IPS-NIHi11 (cell line): ENCODE measurements around the gene TADA2B.
"Not testable (repeated sequence)": the region's sequence is repeated elsewhere in the genome, so short reads cannot be mapped to it uniquely, and the experiment has no call there.

Experiments used
- DNase-seq: peaks from one replicate; pipeline ENCODE4 v3.0.0; 2012; ENCODE audit warnings: mixed read lengths, low spot score

TADA2B gene

DNA sequence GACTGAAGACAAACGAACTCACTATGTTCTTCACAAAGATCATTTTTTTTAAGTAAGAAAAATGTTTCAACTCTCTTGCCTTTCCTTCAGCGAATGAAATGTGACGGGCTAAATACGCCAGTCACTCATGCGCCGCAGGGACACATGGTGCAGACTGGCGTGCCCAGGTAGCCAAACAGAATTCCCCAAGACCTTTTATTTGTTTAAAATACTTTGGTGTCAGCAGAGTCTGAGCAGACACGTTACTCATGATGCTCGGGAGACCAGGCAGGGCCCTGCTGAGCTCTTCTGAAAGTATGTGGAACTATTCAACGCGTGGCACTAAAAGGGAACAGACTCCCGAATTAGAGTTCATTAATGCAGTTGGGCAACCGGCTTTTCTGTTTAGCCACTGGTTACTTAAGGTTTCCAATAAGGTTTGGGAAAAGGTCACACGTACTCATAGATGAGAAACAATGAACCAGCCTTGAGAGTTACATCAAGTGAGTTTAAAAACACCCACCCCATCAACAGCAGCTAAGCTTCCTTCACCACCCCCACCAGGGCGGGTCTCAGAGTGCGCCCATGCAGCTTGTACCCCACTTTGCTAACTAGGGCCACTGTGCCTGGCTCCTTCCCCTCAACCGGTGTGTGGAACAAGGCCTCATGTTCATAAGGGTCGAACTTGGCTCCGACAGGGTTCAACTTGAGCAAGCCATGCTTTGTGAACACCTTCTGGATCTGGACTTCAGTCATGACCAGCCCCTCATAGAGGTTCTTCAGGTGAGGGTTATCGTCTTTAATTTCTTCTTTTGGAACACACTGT lies 17.4 kb downstream of the TADA2B start:
- no peak for DNase-seq

DNA sequence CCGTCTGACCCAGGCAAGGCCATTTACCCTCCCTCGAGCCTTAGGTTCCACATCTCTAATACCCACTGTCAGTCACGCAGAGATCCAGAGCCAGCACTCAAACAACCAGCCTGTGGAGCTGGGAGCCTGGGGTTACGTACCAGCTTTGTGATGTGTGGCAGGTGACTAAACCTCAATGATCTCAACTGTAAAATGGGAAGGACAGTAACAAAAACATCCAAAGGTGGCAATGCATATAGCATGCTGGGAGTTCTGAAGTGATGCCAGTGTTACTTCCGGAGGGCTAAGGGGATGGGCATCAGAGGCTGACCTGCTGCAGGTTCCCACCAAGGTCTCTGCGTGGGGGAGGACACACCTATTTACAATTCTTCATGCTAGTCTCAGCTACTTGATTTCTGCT lies 18.6 kb downstream of the TADA2B start:
- no peak for DNase-seq

DNA sequence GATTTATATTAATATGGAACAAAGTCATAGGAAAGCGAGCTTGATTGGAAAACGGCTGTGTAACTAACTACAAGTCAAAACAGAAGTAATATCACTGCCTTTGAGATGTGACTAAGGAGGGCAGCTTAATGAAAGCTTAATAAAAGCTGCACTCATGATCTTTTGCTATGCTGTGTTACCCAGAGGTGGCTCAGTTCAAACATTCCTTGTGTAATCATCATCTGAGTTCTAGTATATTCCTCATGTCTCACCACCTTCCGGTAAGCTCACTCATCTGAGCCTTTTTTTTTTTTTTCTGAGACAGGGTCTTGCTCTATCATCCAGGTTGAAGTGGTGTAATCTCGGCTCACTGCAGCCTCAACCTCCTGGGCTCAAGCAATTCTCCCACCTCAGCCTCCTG lies 19.6 kb downstream of the TADA2B start:
- DNase-seq, result no peak

DNA sequence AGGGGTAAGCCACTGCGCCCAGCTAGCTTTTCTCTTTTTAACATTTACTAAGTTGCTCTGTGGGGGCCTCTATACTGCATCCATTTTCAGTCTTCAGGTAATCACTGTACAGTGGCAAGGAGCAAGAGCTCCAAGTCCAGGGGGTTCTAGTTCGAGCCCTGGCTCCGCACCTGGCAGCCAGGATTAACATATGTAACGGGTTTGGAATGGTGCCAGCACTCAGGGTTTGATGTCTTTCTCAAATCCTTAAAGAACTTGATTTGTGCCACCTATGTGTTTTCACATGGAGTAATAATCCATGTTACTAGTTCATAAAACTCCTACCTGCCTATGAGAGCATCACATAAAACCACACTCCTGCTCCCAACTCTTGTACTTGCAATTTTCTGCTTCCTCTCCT lies 20.2 kb downstream of the TADA2B start:
- no peak for DNase-seq

- no peak for DNase-seq
These were observed 22.8 kb downstream of the TADA2B start for GRCh38 chr4:7066006-7066405.

- DNase-seq, result no peak
These were observed 23.3 kb downstream of the TADA2B start for GRCh38 chr4:7066493-7066892.

DNA sequence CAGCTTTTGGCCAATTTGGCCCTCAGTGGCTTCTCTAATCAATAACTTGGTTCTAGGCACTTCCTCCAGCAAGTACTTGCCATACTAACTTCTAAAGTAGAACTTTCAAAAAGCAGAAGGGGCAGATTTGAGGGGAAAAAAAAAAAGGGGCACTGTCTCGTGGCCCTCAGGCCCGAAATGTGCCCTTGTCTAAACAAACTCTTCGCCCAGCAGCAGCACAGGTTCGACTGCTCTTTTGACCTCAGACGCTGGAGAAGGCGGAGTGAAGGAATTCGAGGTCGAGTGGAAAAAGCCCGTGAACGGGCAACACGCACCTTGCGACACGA lies 23.9 kb downstream of the TADA2B start:
- DNase-seq, result no peak

GRCh38 chr4:7067452-7068278 lies 24.5 kb downstream of the TADA2B start, which contains the start of gene GRPEL1:
Gene GRPEL1 (minus strand): TSS chr4:7068064. CDS start chr4:7068032, 32 bp downstream.
- peak; percentile 95 for DNase-seq

DNA sequence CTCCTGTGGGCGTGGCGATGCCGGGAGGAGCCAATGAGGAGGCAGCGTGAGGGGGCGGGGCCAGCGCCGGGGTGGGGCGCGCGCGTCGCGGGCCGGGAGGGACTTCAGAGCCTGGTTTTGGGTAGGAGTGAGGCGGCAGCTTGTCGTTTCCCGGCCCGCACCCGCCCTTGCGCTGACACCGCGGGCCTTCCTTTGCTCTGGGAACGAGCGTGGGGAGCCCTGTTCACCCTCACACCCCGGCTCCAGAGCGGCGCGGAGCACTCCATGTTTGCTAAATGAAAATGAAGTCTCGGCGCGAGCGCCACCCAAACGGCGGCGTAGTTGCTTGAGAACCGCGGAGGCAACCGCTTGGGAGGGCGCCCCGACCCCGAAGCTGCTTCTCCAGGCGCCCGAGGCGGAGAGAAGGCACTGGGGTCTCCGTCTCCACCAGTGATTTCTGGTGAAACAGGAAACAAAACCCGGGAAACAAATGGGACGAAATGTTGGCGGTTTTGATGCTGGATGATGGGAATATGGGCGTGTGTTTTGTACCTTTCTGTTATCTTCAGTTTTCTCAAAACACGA lies 25.2 kb downstream of the TADA2B start:
- no peak for DNase-seq

- DNase-seq, result no peak
These were observed 25.7 kb downstream of the TADA2B start for GRCh38 chr4:7068883-7069282.

- DNase-seq, result peak; percentile 76
These were observed 27.7 kb downstream of the TADA2B start for GRCh38 chr4:7070729-7071511.

DNA sequence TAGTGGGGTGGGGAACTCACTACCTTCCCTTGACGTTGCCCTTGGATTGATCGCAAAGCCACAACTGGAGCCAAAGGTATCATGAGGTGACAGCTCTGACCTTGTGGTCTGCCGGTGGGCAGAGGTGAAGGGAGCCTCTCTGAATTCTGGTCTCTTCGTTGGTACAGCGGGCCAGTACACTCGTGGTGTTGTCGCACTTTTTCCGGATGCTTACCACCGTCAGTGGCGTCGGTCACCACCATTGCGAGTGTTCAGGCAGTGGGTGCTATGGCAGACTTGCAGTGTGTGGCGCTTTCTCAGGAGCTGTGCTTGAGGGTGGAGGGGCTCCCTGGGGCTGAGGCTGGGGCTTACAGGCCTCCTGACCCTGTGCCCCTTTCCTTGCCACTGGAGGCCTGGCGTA lies 29.9 kb downstream of the TADA2B start:
- no peak for DNase-seq

GRCh38 chr4:7073526-7074390 lies 30.6 kb downstream of the TADA2B start:
- peak; percentile 83 for DNase-seq

DNA sequence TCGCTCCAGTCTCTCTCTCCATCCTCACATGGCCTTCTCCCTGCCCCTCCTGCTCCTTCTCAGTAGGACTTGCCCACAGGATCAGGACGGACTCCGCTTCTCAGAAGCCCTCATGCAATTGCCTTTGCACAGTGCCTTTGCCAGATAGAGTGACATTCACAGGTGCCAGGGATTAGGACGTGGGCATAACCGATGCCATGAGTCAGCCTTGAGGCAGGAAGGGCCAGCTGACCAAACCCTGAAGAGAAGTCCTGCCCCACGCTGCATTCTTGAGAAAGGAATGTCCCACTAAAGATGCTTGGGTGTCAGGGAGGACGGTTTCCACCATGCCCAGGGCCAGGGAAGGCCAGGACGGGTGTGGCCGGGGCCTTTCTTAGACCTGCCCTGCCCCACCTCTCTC lies 31.3 kb downstream of the TADA2B start:
- DNase-seq, result no peak

- DNase-seq, result no peak
These were observed 33.0 kb downstream of the TADA2B start for GRCh38 chr4:7075962-7076695.

DNA sequence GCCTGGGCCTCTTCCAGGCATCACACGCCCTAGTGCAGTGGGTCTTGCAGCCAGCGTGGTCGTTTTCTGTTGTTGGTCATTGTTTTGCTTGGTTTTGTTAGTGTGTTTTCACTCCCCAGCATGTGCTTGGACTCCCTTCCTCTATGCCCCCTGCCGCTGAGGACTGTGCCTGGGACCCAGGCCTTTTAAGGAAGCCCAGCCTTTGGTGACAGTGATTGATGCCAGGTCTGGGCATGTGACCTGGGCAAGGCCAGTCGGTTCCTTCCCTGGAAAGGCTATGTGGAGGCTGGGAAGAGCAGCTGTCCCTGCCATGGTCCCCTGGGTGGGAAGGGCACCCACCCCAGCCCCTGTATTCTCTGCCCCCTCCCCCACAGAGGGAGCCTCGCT lies 33.5 kb downstream of the TADA2B start:
- DNase-seq, result no peak

DNA sequence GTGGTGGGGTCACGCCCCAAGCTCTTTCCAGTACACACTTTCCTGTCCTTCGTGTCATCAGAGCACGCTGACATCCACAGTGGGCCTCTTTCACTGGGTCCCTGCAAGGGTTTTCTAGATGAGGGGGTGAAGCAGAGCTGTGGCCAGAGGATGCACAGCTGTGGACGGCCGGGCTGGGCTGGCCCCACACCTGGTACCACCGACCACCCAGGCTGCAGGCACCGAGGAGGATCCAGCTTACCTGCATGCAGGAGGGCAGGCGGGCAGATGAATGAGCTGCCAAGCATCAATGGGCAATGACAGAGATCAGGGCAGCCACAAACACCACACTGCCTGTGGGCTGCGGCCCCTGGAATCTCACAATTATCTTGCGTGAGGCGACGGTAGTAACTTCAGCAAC lies 34.2 kb downstream of the TADA2B start:
- no peak for DNase-seq

GRCh38 chr4:7078025-7078424 lies 34.9 kb downstream of the TADA2B start:
- DNase-seq, result no peak

DNA sequence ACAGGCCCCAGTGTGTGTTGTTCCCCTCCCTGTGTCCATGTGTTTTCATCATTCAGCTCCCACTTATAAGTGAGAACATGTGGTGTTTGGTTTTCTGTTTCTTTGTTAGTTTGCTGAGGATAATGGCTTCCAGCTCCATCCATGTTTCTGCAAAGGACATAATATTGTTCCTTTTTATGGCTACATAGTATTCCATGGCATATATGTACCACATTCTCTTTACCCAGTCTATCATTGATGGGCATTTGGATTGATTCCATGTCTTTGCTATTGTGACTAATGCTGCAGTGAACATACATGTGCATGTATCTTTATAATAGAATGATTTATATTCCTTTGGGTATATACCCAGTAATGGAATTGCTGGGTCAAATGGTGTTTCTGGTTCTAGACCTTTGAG lies 36.3 kb downstream of the TADA2B start:
- not testable (repeated sequence) for DNase-seq

GRCh38 chr4:7079909-7080308 lies 36.7 kb downstream of the TADA2B start:
- DNase-seq, result not testable (repeated sequence)
